Measurements from ENCODE around the gene RBM23. TPM values are rescaled to one million over a fixed set of nuclear protein-coding genes. Genes with fewer than 3 reads are reported as not detected.

RBM23 gene
- total and polyA plus RNA-seq, 9 of the 15 experiments (the other 6 are each of a cell fraction or from before 2014, with no cell fraction given) = 46.0 to 102 (median 58.5) TPM

DNA sequence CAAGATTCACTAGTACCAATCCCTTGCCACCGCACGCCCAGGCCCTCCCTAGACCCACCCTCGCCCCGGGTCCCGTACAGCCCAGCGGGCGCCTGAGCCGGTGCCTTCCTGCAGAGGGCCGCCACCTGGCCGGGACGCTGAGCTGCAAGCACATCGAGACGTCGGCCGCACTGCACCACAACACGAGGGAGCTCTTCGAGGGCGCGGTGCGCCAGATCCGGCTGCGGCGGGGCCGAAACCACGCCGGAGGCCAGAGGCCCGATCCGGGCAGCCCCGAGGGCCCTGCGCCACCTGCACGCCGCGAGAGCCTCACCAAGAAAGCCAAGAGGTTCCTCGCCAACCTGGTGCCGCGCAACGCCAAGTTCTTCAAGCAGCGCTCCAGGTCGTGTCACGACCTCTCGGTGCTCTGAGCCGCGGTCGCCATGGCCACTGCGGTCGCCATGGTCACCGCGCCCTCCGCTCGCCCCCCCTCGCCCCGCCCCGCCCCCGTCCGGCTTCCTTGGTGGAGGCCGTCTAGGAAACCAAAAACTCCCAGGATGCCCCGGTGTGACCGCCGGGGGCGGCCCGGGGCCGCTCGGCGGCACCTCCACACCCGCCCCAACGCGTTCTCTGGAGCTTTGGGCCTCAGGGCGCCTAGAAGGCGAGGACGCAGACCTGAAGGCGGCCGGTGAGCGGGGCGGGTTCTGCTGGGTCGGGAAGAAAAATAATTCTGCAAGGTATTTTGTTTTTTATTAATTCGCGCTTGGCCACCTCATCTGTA, 32.3 kb downstream of the RBM23 start (continued):
- TF ChIP-seq ADNP (tag; IDR thresholded peaks at IDR 0.05) = no peak
- TF ChIP-seq SIN3A (IDR thresholded peaks at IDR 0.05; ENCODE audit: borderline replicate concordance in 2 of 2, control insufficient read depth in 1 of 2, low read depth in 2 of 2, low read length in 2 of 2) = peak; percentile 22 to 41; a peak in 1 of 4 replicates
- no peak; the same call in 1 of the 2 replicates for TF ChIP-seq RREB1 (CRISPR knock-in tag; IDR thresholded peaks at IDR 0.05)
- no peak for TF ChIP-seq ZNF436 (CRISPR knock-in tag; IDR thresholded peaks at IDR 0.05)
- TF ChIP-seq PCBP2 (IDR thresholded peaks at IDR 0.05; ENCODE audit: low read depth, low read length, poor library complexity, severe bottlenecking) = no peak
- no peak for TF ChIP-seq ZEB2 (IDR thresholded peaks at IDR 0.05)
- peak; percentile 64; the same call in 1 of the 2 replicates for TF ChIP-seq KAT7 (CRISPR knock-in tag; IDR thresholded peaks at IDR 0.05; ENCODE audit: borderline replicate concordance)
- TF ChIP-seq, protein P1, sequence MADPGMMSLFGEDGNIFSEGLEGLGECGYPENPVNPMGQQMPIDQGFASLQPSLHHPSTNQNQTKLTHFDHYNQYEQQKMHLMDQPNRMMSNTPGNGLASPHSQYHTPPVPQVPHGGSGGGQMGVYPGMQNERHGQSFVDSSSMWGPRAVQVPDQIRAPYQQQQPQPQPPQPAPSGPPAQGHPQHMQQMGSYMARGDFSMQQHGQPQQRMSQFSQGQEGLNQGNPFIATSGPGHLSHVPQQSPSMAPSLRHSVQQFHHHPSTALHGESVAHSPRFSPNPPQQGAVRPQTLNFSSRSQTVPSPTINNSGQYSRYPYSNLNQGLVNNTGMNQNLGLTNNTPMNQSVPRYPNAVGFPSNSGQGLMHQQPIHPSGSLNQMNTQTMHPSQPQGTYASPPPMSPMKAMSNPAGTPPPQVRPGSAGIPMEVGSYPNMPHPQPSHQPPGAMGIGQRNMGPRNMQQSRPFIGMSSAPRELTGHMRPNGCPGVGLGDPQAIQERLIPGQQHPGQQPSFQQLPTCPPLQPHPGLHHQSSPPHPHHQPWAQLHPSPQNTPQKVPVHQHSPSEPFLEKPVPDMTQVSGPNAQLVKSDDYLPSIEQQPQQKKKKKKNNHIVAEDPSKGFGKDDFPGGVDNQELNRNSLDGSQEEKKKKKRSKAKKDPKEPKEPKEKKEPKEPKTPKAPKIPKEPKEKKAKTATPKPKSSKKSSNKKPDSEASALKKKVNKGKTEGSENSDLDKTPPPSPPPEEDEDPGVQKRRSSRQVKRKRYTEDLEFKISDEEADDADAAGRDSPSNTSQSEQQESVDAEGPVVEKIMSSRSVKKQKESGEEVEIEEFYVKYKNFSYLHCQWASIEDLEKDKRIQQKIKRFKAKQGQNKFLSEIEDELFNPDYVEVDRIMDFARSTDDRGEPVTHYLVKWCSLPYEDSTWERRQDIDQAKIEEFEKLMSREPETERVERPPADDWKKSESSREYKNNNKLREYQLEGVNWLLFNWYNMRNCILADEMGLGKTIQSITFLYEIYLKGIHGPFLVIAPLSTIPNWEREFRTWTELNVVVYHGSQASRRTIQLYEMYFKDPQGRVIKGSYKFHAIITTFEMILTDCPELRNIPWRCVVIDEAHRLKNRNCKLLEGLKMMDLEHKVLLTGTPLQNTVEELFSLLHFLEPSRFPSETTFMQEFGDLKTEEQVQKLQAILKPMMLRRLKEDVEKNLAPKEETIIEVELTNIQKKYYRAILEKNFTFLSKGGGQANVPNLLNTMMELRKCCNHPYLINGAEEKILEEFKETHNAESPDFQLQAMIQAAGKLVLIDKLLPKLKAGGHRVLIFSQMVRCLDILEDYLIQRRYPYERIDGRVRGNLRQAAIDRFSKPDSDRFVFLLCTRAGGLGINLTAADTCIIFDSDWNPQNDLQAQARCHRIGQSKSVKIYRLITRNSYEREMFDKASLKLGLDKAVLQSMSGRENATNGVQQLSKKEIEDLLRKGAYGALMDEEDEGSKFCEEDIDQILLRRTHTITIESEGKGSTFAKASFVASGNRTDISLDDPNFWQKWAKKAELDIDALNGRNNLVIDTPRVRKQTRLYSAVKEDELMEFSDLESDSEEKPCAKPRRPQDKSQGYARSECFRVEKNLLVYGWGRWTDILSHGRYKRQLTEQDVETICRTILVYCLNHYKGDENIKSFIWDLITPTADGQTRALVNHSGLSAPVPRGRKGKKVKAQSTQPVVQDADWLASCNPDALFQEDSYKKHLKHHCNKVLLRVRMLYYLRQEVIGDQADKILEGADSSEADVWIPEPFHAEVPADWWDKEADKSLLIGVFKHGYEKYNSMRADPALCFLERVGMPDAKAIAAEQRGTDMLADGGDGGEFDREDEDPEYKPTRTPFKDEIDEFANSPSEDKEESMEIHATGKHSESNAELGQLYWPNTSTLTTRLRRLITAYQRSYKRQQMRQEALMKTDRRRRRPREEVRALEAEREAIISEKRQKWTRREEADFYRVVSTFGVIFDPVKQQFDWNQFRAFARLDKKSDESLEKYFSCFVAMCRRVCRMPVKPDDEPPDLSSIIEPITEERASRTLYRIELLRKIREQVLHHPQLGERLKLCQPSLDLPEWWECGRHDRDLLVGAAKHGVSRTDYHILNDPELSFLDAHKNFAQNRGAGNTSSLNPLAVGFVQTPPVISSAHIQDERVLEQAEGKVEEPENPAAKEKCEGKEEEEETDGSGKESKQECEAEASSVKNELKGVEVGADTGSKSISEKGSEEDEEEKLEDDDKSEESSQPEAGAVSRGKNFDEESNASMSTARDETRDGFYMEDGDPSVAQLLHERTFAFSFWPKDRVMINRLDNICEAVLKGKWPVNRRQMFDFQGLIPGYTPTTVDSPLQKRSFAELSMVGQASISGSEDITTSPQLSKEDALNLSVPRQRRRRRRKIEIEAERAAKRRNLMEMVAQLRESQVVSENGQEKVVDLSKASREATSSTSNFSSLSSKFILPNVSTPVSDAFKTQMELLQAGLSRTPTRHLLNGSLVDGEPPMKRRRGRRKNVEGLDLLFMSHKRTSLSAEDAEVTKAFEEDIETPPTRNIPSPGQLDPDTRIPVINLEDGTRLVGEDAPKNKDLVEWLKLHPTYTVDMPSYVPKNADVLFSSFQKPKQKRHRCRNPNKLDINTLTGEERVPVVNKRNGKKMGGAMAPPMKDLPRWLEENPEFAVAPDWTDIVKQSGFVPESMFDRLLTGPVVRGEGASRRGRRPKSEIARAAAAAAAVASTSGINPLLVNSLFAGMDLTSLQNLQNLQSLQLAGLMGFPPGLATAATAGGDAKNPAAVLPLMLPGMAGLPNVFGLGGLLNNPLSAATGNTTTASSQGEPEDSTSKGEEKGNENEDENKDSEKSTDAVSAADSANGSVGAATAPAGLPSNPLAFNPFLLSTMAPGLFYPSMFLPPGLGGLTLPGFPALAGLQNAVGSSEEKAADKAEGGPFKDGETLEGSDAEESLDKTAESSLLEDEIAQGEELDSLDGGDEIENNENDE (IDR thresholded peaks at IDR 0.05; ENCODE audit: low read depth, low read length) = no peak

Measured in K562 (cell line).